Activated CD4-positive, alpha-beta T cell treated with anti-CD3 and anti-CD28 coated beads for 4 hours (primary cell): ENCODE data around the gene CHST4.
"Not testable (repeated sequence)": the region's sequence is repeated elsewhere in the genome, so short reads cannot be mapped to it uniquely, and the experiment has no call there.

Experiments used
- DNase-seq, 2 donors: peaks; one replicate each; pipeline ENCODE4 v3.0.0-alpha.2; 2020

The CHST4 gene

DNA sequence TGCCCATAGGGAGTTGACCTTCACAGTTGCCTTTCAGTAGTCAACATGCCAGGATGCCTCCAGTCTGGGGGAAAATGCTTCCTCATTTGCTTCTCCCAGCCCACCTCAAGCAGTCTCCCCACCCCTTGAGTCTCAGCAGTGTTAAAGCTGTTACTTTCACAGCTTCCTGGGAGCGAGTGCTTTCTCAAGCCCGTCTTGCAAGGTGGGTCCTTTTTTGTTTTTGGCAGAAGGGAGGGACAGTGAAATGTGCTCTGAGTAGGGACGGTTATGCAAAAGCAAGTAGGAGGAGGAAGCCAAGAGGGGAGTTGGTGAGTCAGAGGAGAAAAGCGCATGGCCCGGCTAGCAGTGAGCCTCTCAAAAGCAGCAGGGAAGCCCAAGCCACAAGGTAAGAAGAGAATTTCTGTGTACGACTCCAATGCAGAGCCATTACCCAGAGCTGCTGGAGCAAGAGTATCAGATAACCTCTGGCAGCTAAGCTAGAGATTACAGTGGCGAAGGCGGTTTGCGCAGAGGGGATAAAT is at the start of gene CHST4:
CHST4 (plus strand) TSS at position 316 of the 521 bp plus-strand sequence. CDS start 10,252 bp downstream, outside the sequence.
- no peak for DNase-seq

DNA sequence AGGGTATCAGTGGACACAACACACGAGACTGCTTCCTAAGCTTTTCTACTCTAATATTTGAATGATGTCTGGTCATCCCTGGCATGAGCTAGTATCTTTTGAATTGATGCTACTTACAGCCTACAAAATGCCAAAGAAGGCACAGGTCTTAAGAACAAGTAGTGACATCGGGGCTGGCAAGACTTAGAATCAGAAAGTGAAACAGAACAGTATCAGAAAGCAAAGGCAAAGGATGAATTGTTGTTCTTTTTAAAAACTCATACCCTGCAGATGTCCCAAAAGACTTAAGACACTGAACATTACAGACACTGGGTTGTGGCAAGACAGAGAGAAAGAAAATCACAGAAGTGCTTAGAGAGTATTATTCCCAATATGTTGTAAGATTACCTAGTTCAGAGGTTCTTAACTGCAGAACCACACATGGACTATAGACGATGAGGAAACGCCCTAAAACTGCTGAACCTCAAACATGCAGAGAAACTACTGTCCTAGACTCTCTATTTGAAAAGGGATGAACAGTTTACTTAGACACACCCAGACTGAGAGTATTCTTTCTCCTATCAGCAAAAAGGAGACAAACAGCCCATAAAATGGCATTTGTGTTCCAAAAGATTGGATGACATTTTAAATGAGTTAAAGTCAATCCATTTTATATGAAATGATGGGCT is 49.6 kb upstream of the CHST4 start:
- no peak for DNase-seq

DNA sequence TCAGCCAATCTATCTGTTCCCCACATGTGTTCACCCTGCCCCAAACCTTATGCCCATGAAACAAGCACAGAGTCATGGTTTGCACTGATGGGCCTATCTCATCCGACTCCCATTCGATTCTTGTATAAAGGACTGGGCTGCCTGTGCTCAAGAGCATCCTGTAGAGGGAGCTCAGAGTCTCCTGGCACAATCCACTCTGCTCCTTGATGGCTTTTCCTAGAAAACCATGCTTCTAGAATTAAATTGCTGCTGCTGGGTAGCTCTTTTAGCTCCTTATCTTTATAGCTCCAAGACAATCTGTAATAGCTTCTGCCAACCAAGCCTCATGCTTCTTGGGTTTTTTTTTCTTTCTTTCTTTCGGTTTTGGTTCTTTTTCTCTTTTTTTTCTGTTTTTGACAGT is 46.8 kb upstream of the CHST4 start:
- no peak for DNase-seq

DNA sequence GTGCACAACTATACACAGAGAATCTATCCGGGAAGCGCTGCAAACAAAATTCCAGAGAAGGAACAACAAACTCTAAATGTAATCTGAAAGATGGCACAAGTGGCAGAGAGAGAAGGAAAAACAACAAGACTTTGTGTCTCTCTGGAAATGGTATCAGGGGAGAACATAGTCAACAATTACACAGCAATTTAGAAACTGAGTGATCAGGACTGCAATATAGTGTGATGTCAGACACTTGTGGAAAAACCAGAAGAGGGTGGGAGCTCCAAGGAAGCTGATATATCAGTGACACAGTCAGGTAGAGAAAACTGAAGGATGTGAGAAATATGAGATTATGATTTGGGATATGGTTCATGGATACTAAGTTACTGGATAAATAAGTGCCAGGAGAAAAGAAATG is 45.3 kb upstream of the CHST4 start:
- no peak for DNase-seq

DNA sequence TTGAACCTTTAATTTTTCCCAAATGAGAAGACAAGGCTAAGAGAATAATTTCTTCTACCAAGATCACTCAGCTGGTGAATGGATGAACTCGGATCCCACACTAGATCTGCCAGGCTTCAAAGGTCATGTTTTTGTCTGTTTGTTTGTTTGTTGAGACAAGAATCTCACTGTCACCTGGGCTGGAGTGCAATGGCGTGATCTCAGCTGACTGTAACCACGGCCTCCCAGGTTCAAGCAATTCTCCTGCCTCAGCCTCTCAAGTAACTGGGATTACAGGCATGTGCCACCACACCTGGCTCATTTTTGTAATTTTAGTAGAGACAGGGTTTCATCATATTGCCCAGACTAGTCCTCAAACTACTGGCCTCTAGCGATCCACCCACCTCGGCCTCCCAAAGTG is 43.7 kb upstream of the CHST4 start:
- no peak for DNase-seq

DNA sequence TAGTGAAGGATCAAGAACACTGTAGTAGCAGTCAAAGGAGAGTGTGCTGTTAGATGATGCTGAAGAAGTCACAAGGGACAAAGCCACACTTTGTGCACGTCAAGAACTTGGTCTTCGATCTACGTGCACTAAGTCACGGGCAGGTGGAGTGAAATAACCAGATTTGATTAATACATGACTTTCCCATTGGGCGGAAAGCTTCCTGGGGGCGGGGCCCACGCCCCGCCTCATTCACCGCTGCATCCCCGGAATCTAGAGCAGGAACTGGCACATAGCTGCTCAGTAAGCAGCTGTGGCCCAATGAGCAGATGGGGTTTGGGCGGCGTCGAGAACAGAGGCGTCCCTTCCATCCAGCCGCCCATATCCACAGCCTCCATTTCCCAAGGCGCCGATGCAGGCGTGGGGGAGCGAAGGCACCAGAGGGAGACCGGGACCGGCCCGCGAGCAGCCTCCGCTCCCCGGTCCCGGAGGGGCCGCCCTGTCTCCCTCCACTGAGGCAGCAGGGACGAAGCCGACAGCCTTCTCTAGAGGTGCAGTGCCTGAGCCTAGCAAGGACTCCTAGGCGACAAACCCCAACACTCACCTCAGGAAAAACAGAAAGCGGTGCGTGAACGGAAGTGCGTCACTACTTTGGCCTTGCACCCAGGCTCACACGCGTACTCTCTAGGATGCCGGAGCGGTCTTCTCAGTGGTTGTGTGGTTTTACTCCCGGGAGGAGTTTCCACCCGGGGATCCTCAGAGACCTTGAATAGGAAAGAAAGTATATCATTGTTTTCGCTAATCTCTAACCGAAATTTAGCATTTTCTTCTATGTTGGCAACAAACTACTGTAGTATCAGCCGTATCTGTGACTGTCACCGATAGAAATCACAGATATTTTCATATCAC is 42.0 kb upstream of the CHST4 start:
- peak; percentile 73 to 74 for DNase-seq

DNA sequence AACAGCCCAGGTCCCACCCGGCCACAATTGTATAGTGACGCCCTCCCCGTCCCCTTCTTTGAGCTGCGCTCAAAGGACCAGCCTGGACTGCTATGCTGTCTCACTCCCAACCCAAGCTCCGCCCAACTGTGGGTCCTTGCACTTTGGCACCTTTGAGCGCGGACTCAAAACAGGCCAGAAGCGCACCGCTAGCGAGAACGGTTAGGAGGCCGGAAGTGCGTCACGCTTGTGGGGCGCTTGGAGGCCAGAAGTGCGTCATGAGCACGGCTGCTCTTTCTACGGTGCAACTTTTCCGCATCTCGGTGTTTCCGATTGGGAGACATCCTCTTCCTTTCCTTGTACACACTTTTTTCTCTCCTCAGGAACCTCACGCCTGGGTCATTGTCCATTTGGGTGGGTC is 37.1 kb upstream of the CHST4 start, which contains the start of gene ZNF19:
ZNF19 (minus strand) TSS at position 203 of the 400 bp plus-strand sequence. CDS start 7,210 bp downstream, outside the sequence.
- no peak for DNase-seq

DNA sequence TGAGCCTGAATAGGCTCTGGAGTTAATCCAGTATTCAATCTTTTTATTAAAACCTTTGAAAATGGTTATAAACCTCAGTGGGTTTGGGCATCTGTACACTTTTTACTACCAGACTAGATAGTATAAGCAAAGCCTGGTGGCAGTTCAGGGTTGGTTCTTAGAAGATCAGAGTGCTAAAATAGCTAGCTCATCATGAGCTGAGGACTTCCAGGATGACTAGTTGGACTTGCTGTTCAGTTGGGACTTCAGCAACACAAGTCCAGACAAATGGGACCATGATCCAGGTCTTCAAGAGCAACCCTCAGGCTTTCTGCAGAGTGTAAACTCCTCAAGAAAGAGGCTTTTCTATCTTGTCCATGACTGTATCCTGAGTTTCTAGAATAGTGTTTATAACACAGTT is 35.9 kb upstream of the CHST4 start:
- DNase-seq, result no peak

DNA sequence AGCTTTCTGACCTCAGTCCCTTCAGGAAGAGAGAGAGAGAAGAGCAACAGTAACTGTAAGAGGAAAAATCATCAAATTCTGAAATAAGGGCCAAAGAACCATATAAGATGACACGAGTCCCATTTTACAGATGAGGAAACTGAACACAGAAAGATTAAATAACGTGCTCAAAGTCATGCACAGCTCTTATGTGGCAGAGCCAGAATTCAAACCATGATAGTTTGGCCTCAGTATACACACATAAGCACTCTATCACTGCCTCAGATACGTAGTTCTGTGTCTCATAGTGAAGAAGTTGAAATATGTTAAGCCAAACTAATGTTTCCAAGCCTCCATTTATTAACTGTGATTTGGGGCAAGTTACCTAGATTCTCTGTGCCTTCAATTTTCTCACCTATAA is 35.2 kb upstream of the CHST4 start:
- DNase-seq, result no peak

DNA sequence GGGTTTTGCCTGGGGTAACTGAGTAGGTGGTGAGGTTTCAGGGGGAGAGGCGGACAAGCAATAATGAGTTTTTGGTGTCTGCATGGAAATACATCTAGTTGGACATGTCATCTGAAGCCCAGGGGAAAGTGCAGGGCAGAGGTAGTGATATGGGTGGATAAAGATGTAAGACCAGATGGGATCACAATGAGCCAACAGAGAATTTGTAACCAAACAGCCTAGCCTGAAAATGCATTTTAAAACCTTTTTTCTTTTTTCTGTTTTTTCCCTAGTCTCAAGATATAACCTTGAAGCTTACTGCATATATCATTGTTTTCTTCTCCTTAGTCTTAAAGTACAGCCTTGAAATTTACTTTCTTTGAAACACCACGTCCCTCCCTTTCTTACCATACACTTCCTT is 33.4 kb upstream of the CHST4 start:
- no peak for DNase-seq

DNA sequence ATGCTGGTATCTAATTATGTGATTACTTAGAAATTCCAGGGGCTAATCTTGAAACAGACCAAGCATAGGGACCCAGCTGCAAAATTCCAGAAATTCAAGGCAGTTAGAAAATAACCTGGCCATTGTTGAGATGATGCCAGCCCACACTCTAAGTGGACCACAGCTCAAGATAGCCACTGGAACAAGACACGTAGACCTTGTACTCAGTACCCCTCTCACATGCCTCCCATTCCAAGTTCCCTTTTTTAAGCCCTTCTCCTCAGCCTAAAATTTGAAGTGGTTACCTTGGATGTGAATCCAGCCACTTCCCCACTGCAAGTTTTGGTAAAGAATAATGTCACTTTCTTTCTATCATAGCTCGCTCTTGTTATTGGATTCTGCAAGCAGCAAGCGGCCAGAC is 33.0 kb upstream of the CHST4 start:
- DNase-seq, result no peak

DNA sequence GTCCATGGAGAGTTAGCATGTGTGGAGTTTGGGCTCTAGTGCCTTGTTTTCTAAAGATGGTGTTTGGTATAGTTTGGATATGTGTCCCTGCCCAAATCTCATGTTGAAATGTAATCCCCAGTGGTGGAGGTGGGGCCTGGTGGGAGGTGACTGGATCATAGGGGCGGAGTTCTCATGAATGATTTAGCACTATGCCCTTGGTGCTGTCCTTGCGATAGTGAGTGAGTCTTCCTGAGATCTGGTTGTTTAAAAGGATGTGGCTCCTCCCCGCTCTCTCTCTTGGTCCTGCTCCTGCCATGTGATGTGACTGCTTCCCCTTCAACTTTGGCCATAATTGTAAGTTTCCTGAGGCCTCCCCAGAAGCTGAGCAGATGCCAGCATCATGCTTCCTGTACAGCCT is 28.2 kb upstream of the CHST4 start:
- DNase-seq, result no peak

DNA sequence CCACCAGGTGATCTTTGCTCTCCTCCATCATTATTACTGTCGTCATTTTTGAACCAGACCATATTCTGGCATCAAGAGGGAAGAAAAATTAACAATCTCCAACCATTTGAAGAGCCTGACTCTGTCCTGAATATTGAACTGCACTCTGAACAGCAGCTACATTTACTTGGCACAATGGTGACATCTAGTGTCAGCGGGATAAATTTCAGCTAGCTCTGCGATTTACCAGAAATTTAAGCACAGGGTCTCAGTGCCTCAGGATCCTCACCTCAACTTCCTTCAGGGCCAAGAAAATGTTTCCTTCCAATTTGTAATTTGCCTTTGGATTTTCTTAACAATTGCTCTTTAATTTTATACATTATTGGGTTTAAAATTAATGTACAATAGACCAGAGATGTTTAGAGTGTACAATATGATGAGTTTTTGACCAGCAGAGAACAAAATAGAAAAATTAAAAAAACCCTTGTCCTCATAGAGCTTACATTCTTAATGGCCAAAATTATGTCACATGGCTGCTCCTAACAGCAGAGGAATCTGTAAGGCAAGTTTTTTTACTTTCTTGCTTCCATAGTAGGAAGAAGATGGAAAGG is 26.4 kb upstream of the CHST4 start:
- peak; percentile 22 to 57 for DNase-seq

DNA sequence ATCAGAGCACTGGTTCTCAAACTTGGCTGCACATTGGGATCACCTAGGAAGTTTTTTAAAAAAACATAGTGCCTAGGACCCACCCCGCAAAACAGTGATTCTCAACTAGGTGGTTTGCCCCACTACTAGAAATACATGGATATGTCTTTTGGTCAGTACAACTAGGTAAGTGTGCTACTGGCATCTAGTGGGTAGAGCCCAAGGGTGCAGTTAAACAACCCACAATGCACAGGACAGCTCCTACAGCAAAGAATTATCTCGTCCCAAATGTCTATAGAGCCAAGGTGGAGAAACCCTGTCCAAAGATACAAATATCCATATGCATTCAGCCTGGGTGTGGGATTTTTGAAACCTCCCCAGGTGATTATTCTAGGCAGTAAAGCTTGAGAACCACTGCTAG is 25.3 kb upstream of the CHST4 start:
- DNase-seq, result no peak

DNA sequence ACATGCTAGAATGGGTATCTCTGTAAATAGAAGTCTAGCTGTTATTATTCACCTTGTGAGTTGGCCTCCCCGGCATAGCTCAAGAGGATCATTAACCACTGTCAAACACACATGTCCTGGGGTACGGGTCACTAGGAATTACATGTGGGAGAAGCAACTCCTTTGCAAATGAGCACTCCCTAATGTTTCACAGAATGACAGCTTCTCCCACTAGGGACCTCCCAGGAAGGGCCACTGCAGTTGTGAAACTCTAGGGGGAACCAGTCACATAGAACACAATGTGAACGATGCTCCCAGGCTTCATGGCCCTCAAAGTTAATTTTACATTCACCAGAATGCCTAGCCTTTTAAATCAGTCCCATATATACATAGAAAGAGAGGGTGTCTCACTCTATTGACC is 24.7 kb upstream of the CHST4 start:
- no peak for DNase-seq

DNA sequence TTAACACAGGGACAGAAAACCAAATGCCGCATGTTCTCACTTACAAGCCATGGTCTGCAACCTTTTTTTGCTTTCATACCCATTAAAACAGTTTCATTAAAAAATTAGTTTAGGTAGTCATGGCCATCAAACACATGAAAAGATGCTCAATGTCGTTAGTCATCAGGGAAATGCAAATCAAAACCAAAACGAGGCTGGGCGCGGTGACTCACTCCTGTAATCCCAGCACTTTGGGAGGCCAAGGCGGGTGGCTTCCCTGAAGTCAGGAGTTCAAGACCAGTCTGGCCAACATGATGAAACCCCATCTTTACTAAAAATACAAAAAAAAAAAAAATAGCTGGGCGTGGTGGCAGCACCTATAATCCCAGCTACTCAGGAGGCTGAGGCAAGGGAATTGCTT is 22.2 kb upstream of the CHST4 start:
- DNase-seq, result not testable (repeated sequence)

DNA sequence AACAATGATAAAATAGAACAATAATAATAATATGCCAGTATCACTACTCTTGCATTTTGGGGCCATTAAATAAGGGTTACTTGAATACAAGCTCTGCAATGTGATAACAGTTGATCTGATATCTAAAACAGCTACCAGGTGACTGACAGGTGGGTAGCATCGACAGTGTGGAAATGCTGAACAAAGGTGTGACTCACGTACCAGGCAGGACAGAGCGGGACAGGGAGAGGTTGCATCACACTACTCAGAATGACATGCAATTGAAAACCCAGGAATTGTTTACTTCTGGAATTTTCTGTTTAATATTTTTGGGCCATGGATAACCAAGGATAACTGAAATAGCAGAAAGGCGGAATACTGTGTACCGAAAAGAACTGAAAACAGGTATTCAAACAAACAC is 21.3 kb upstream of the CHST4 start:
- DNase-seq, result no peak

DNA sequence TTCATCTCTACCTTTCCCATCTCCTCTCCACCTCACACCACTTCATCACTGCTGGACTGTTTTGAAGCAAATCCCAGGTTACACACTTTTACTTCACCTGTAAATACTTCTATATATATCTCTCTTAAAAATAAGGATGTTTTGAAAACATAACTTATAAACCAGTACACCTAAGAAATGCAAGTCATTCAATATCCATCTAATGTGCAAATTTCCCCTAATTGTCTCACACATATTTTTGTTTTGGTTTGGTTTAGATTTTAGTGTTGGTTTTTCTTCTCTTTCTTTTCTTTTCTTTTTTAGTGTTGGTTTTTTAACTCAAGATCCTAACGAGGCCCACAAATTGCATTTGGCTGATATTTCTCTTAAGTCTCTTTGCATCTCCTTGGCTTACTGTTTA is 19.2 kb upstream of the CHST4 start:
- no peak for DNase-seq

DNA sequence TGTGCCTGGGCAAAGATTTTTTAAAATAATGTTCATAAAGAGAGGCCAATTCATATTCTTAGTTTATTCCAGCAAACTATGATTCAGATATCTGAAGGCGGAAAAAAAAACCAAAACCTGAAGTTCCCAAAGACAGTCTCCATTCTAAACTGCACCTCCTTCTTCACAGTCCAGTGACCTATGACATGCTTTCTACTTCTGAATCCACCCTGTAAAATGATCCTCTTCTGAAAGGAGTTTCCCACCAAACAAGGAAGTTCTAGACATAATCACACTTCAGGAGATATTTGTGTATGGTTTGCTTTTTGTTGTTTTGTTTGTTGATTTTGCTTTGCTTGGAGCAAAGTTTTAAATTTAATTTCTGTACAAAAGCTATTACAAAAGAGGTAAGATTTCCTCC is 12.9 kb upstream of the CHST4 start:
- no peak for DNase-seq

DNA sequence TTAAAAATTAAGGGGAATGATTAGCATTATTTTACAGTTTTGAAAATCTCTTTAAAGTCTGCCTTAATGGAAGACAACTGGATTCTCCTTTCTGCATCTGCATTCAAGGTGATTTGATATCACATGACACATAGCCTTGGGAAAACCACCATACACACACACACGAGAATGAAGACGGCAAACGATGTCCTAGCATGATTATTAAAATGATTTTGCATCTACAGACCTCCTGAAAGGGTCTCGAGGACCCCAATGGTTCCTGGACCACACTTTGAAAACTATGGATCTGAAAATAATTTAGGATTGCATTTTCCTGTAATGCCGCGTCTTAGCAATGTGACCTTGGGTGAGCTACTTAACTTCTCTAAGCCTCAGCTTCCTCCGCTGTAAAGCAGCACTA is 11.8 kb upstream of the CHST4 start:
- no peak for DNase-seq

DNA sequence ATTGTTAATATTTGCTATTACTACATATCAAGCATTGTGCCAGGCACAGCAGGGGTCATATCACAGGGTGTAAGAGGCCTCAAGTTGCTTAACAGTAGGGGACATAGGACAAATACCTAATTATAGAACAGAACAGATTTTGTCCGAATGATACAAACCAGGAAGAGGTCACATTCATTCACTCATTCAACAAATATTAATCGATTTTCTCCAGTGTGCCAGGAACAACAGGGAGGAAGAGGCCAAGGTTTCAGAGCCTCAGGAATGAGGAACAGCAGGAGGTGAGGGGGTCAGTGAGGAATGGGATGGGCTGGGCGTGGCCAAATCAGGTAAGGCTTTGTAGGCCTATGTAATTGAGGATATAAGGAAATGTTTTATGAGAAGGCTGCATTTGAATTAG is 11.2 kb upstream of the CHST4 start:
- no peak for DNase-seq

DNA sequence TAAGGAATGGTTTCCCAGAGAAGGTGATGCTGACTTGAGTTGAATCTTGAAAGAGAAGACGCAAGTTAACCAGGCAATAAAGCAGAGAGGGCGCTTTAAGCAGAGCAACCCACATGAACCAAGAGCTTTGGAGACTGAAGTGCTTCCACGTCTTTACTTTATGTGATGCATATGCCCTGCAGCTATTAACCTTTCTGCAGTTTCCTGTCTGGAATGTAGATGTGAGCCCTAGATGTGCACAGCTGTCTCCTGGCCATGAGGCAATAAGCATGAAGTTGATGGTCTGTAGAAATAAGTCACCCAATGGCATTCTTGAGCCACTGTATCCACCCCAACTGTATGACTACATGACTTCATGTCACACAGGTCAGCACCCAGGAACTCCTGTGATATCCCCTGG is 5.7 kb upstream of the CHST4 start:
- no peak for DNase-seq
